VCaP (cell line): Measurements from ENCODE around the gene PLIN4.

Experiments
- H3K27ac ChIP-seq: fragments of 450-650 bp; 2 replicates; pipeline ENCODE4 v1.5.1; 2017
- TF ChIP-seq, protein P1 (sequence below): fragments of 450-650 bp; conservative IDR thresholded peaks from 2 replicates; pipeline ENCODE4 v1.5.1; 2017; ENCODE audit warnings: mild to moderate bottlenecking, moderate library complexity

Gene PLIN4

DNA sequence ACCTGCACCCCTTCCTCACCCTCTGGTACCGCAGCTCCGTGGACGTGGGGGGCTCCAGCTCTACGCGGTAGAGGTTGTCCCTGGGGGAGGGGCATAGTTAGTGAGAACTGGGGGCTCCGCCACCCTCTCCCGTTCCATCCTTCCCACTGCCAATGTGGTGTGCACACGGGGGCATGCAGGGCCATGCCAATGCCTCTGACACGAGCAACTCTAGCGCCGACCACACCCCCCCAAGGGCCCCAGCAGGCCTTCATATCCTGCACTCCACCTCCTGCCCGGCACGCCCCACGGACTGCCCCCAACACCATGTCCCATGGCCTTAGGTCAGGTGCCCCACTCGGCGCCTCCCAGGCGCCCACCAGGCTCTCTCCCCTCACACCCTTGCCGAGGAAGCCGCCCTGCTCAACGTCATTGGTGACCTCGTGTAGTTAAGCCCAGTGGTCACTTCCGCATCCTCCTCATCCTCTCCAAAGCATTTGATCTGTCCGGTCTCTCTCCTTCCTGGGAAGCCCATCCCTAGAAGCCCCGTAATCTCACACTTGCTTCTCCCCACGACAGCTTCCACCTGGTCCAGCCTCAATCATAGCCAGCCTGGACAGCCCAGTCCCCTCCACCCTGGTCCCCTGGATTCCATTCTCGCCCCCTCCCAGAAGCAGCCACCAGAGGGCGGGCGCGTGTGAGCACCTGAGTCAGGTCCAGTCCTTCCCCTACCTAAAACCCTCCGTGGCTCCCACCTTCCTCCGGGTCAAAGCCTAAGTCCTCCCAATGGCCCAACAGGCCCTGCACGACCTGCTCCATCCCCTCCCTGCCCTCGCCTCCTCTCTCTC, 39.1 kb upstream of the PLIN4 start:
- TF ChIP-seq, protein P1, sequence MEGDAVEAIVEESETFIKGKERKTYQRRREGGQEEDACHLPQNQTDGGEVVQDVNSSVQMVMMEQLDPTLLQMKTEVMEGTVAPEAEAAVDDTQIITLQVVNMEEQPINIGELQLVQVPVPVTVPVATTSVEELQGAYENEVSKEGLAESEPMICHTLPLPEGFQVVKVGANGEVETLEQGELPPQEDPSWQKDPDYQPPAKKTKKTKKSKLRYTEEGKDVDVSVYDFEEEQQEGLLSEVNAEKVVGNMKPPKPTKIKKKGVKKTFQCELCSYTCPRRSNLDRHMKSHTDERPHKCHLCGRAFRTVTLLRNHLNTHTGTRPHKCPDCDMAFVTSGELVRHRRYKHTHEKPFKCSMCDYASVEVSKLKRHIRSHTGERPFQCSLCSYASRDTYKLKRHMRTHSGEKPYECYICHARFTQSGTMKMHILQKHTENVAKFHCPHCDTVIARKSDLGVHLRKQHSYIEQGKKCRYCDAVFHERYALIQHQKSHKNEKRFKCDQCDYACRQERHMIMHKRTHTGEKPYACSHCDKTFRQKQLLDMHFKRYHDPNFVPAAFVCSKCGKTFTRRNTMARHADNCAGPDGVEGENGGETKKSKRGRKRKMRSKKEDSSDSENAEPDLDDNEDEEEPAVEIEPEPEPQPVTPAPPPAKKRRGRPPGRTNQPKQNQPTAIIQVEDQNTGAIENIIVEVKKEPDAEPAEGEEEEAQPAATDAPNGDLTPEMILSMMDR: no peak
- H3K27ac ChIP-seq: no peak overlapping the region

DNA sequence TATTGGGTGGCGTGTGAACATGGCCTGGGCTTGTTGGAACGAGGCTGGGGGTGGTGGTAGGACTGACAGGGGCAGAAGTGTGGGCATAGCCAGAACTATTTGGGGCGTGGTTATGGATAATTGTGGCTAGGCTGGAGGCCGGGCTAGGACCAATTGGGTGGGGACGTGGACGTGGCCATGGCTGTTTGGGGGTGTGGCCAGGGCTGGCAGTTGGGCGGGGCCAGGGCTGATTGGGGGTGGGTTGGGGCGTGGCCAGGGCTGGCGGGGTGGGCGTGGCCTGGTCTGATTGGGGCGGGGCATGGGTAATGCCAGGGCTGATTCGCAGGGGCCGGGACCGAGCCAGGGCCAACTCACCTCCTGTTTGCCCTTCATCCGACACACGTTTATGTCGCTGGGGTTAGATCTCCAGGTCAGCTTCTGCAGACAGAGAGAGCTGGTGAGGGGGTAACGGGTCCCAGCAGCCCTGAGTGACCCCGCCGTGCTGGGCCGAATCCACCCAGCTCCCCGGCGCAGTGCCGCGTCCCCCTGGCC, 38.4 kb upstream of the PLIN4 start:
- TF ChIP-seq, protein P1: no peak
- H3K27ac ChIP-seq: no peak overlapping the region

DNA sequence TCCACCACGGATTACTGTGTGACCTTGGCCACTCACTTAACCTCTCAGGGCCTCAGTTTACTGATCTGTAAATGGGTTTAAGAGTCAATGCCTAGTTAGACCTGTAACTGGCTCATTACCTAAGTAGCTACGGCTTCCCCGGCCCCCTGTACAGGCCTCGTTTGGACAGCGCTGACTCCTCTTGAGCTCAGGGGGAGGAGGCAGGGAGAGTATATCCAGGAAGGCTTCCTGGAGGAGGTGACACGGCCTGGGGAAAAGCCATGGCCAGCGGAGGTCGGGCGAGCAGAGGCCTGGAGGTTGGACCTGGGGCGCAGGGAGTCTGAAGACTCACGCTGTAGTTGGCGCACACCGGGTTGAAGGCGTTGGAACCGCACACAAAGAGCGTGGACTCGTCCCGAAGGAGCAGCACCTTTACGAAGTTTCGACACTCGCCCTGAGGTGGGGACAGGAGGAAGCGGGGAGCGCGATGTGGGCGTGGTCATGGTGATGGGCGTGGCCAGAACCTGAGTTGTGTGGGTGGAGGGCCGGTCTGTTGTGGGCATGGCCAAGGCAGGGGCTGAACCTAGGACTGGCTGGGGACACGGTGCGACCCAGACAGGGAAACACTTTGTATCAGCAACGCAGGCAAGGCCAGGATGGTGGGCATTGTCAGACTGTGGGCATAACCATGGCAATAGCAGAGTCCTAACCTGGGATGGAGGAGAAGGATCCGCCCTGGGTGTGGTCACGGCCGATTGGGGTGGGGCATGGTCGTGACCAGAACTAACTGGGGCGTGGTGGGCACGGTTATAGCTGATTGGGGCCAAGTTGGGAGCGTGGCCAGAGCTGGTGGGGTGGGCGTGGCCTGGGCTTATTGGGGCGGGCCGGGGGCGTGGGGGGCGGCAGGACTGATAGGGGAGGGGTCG, 37.6 kb upstream of the PLIN4 start:
- TF ChIP-seq, protein P1: no peak
- H3K27ac ChIP-seq: no peak overlapping the region

DNA sequence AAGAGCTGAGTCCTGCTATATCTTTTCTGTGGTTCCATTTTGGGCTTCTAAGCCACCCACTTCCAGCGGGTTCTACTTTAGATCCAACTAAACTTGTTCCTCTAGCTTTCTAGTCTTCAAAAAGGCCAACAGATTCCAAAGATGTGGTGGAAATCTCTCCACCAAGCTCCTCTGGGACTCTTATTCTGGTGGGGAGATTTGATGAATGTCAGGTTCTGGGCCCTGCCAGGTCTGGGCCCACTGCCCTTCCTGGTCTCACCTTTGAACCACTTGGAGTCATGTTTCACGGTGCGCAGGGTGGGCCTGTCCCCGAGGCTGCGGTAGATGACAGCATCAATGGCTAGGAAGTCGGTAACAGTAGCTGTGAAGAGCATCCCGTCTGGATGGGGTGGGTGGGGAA, 36.4 kb upstream of the PLIN4 start:
- no peak overlapping the region for H3K27ac ChIP-seq

DNA sequence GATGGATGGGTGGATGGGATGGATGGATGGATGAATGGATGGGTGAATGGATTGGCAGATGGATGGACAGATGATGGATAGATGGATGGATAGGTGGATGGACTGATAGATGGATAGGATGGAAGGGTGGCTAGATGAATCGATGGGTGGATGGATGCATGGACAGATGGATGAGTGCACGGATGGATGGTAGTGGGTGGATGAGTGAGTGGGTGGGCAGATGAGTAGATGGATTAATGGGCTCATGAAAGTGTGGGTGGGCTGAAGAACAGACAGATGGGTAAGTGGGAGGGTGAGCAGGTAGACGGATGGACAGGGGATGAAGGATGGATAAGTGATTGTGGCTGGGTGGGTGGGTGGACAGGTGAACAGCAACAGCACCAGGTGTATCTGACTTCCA, 35.5 kb upstream of the PLIN4 start:
- H3K27ac ChIP-seq: no peak overlapping the region
- TF ChIP-seq, protein P1: no peak

More for the DNA sequence above, 36.4 kb upstream of the PLIN4 start:
- TF ChIP-seq, protein P1: no peak

DNA sequence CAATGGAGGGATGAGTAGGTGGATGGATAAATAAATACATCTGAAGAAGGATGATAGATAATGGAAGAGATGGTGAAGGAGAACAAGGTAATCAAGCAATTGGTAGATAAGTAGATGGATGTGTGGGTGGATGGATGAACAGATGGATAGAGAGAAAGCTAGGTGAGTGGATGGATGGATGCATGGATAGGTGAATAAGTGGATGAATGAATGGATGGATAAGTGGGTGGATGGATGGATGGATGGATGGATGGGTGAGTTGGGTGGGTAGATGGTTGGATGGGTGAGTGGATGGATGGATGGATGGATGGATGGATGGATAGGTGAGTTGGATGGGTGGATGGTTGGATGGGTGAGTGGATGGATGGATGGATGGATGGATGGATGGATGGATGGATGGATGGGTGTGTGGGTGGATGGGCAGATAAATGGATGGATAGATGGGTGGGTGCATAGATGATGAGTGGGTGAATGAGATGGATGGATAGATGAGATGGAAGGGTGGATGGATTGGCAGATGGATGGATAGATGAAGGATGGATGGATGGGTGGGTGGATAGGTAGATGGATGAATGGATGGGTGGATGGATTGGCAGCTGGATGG, 34.9 kb upstream of the PLIN4 start:
- TF ChIP-seq, protein P1: no peak

DNA sequence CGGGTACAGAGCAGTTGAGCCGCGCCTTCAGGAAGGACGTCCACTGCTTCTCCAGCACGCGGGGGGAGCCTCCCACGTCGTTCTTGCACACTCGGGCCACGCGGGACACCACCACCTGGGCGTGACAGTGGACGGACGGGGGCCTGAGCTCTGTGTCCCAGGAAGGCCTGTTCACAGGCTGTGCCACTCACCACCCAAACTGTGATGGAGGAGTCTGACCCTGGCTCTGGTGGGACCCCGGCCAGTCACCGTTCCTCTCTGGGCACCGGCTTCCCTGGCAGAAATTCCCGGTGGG, 34.2 kb upstream of the PLIN4 start:
- H3K27ac ChIP-seq: no peak overlapping the region

More for the DNA sequence above, 34.9 kb upstream of the PLIN4 start:
- H3K27ac ChIP-seq: no peak overlapping the region

More for the DNA sequence above, 34.2 kb upstream of the PLIN4 start:
- TF ChIP-seq, protein P1: no peak
